Fibroblast of skin of back (primary cell): ENCODE data around the gene ALPL.

Source experiments
- DNase-seq: peaks from one replicate; pipeline ENCODE4 v3.0.0-alpha.2; 2013

ALPL gene

DNA sequence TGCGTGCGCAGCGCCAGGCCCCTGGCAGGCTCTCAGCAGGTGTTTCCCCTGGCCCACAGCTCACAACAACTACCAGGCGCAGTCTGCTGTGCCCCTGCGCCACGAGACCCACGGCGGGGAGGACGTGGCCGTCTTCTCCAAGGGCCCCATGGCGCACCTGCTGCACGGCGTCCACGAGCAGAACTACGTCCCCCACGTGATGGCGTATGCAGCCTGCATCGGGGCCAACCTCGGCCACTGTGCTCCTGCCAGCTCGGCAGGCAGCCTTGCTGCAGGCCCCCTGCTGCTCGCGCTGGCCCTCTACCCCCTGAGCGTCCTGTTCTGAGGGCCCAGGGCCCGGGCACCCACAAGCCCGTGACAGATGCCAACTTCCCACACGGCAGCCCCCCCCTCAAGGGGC is 68.1 kb downstream of the ALPL start:
- no peak for DNase-seq

DNA sequence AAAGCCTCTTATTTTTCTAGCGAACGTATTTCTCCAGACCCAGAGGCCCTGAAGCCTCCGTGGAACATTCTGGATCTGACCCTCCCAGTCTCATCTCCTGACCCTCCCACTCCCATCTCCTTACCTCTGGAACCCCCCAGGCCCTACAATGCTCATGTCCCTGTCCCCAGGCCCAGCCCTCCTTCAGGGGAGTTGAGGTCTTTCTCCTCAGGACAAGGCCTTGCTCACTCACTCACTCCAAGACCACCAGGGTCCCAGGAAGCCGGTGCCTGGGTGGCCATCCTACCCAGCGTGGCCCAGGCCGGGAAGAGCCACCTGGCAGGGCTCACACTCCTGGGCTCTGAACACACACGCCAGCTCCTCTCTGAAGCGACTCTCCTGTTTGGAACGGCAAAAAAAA is 68.7 kb downstream of the ALPL start:
- DNase-seq: no peak

DNA sequence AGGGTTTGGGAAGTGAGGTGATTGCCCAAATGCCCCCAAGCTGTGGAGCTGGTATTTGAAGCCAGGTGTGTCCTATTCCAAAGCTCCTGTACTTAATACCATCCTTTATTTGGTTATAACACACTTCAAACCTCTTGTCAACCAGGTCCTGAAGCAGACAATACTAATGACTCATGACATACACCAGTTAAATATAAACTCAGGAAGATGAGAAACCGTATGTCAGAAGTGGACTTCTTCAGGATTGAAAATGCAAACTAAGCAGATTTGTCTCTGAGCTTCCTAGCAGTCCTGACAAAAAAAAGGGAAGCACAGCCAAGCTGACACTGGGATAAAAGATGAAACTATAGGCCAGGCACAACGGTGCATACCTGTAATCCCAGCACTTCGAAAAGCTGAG is 70.6 kb downstream of the ALPL start:
- DNase-seq: no peak

DNA sequence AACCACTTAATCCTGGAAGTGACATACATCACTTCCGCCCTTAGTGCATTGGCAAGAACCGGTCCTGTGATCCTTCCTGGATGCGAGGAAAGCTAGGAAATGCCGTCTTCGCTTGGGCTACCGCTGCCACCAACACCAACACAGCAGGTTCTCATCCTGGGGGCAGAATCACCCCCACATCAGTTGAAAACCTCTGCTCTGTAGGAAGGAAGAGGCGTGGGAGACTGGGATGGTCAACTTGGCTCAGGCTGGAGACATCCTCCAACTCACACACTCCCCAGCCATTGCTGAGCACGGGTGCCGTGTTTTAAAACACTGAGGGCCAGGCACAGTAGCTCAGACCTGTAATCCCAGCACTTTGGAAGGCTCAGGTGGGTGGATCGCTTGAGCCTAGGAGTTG is 74.9 kb downstream of the ALPL start:
- DNase-seq: no peak

DNA sequence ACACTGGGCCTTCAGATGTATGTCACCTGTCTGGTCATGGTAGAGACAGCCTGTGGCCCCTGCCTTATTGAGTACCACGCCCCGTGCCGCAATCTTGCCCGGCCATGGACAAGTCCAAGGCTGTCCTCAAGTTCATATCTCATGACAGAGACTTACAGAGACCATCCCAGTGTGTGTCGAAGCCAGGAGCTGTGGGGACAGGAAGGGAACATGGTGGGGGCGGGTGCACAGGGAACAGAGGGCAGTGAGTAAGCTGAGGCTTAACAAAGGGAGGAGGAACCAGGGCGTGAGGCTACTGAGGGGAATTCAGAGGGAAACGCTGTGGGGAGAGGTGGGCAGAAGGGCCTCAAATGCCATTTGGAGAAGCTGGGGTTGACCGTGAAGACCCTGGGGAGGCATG is 75.8 kb downstream of the ALPL start:
- DNase-seq: no peak

DNA sequence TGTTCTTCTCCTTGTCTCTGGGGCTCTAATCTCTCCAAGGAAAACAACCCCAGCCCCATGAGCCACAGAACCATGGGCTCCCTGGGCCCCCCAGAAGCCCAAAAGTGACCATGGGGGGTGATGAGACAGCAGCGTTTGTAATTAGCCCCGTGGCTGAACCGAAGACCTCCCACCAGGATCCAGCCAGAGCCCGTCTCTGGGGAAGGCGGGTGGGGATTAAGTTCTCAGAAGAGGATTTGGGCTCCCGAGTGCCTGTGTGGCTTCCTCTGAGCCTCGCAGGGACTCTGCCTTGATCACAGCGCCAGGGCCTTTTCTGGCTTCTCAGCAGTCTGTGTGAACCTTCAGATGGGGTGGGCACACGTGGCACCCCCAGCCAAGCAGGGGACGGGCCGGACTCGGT is 77.0 kb downstream of the ALPL start:
- DNase-seq: peak; percentile 62

DNA sequence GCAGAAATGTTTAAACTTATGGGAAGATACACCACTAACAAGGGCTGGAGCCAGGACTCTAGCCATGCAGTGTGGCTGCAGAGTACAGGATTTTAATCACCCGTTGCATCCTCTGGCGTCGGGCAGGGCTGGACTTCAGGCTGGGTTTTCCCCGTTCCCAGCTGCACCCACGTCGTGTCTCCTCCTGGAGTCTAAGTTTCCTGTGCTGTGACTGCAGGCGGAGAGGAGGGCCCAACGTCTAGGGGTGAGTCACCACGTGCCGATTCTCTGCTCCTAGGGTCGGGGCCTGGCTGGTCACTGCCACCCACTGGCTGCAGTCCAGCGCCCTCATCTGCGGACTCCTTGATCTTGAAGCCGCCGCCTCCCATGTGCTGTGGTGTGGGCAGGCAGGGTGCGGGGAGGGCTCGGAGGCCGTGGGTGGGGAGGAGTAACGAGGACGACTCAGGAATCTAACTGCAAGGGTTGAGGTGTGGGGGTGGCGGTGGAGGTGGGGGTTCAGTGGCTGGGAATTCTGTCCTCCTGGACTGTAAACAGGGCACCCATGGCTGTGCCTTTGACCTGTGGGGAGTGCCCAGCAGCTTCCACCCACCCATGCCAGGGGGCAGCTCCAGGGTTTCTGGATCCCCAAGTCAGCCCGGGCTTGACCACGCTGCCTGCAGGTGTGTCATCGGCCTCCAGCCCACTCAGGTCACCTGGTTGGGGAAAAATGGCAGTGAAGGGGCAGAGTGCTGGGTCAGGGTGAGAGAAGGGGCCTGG is 77.8 kb downstream of the ALPL start:
- DNase-seq: peak; percentile 92

DNA sequence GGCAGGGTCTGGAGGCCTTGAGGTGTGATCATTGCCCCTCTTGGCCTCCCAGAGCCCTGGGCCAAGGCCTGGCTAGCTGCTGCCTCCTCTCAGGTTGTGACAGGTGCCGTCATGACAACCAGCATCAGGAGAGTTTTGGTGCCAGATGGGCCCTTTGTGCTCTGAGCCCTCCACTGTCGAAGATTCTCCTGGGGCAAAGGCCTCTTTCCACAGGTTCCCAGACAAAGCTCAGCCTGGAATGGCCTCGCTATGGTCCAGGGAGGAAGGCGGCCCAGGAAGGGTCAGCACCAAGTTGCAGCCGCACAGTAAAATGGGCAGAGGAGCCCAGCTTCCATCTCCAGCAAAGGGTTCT is 78.4 kb downstream of the ALPL start:
- DNase-seq: no peak

DNA sequence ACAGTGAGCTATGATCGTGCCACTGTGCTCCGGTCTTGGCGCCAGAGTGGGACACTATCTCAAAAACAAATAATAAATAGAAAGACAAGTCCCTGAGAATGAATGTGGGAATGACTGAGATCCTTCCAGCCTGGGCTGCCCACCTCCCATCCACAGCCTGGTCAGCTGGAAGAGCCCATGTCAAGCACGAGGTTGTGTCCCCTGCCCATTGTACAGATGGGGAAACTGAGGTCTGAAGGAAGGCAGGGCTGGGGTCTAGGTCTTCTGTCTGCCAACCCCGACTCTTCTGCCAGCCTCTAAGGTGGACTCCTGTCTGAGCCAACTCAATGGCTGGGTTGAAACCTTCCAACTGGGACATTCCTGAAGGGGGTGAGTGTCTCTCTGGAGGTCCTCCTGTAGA is 80.4 kb downstream of the ALPL start:
- no peak for DNase-seq

DNA sequence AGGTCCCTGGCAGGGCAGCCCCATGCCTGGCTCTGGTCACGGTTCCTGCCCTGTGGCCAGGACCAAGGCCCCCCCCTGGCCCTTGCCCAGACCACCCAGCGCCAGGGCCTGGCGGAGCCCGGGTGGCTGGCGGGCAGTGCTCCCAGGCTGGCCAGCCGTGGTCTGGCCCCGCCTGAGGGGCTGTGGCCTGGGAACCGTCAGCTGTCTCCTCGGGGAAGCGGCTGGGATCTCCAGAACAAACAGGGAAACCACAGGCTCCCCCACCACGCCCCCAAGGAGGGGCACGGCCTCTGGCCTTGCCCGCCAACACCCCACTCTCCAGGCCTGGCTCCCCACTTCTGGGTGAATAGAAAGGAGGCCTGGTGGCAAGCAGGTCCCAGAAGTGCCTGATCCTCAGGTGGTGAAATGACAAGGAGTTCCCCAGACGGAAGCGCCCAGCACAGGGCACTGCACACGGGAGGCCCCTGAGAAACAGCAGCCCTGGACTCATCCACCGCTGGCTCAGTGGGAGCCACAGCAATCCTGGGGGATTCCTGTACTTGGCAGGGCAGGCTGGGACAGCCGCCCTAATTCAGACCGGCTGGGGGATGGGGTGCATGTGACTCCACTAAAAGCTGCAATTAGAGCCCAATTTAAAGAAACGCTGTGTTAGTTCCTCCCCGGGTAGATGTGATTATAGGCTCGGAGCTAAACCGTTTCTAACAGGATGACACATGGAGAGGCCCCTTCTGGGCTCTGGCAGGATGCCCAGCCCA is 81.1 kb downstream of the ALPL start:
- no peak for DNase-seq

DNA sequence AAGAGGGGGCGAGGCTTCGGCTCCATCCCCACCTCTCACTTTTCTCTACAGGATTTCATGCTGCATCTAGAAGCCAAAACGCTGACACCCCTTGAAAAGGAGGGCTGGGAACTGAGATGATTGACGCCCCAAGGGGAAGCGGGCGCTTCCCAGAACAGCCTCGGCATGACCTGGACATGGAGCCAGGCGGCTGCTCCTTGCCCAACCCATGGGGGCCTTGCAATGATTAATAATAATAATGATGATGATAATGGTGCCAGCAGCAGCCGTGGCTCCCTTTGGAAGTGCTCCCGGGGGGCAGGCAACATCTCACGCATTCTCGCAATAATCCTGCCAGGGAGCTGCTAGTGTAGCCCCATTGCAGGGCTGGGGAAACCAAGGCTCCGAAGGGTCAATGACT is 81.7 kb downstream of the ALPL start:
- no peak for DNase-seq

DNA sequence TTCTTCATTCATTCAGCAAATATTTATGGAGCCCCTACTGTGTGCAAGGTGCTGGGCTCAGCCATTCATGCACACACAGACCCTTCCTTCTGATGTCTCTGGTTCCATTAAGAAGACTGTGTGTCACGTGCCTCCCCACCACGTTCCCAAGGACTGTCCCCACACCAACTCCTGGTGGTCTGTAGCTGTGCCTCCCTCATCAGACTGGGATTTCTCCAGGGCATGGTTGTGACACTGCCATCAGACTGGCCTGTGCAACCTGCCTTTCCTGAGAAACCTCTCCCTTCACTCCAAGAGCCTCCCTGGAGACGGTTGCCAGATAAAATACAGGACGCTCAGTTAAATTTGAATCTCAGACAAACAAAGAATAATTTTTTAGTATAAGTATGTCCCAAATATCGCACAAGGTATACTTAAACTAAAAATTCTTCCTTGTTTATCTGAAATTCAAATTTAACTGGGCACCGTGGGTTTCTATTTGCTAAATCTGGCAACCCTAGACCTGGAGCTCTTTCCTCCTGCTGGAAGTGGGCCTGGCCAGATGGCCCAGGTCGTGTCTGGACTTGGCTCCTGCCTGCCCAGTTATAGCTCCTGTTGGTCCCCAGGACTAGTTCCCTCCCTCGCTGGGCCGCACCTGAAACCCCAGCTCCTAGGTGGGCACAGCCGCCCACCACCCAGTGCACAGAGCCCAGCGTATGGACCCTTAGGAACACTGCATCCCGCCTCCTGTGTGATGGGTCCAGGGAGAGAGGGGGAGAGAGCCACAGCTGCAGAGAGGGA is 83.1 kb downstream of the ALPL start:
- DNase-seq: no peak

DNA sequence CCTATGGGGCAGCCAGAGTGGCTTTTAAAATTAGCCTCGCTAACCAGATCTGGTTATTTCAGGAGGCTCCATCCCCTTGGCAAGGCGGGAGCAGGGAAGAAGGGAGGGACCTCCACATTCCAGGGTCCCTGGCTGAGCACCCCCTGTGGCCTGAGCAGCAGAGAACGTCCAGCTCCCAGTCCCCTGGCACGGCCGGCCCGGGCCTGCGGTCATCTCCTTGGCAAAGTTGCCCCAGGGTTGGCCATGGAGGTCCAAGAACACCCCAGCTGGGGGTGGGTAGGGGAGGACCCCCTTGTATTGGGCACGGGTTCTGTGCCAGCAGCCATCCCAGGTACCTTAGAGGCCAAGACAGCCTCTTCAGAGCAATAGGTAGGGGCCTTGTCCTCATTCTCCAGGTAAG is 84.0 kb downstream of the ALPL start:
- DNase-seq: no peak

DNA sequence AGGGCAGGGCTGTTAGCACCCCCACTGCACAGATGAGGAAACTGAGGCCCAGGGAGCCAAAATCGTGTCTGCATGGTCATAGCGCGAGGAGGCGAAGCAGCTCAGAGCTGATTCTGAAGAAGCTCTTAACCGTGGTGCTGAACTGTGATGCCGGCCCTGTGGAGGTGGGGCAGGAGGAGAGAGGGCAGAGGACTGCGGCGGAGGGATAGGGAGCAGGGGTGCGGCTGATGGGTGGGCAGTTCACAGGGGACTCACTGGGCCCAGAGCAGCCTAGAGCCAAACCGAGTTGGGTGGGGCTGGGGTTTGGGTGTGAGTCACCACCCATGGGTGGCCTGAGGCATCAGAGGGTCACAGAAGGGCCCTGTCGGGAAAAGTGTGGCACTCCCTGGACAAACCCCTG is 85.3 kb downstream of the ALPL start:
- DNase-seq: peak; percentile 52

DNA sequence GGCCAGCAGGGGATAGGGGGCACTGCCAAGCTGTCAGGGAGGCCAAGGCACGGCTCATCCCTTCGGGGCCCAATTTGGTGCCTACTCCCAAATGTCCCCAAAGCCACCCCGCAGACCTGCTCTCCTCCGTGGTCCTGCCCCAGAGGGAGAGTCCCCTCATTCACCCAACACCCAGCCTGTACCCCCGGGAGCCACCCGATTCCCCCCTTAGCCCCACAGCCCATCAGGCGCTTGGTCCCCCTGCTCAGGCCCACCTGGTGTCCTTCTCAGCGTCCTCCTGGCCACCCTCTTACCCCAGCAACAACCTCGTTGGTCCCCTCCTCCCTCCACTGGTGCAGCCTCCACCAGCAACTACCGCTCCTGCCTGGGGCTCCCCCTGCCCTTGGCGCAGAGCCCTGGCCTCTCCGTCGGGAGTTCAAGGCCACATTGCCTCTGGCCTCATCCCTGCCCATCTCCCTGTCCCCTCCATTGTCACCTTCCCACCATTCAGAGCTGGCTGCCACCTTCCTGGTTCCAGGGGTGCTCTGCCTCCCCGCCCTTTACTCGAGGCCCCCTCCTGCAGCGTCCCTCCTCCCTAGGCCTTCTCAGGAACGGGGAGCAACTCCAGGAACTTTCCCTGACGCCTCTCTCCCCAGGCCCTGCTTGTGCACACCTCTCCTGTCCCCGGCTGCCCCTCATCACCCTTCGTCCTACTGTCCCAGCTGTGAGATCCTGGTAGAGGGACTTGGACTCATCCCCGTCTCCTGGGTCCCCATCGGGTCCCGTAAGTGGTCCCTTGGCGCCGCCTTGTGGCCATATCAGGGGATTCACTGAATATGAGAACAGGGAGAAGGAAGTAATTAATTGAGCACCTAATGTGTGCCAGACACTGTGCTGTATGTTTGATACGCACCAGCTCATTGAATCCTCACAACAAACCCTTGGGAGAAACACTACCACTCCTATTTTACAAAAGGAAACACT is 86.0 kb downstream of the ALPL start:
- peak; percentile 68 for DNase-seq

DNA sequence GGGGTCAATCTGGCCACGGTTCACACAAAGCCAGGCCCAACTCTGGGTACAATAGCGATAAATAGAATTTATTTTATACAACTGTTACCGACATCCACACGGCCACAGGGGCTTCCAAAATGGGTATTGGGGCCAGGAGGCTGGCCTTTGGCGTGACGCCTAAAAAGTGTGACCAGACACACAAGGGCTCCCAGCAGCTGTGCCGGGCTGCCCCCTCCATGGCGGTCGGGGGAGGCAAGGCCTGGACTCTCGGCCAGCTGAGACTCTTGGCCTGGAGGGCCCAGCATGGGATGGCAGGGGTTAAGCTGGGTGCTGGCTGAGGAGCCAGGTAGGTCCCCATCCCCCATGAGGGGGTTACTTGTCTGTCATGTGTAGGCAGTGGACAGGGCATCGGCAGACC is 87.0 kb downstream of the ALPL start:
- DNase-seq: no peak

DNA sequence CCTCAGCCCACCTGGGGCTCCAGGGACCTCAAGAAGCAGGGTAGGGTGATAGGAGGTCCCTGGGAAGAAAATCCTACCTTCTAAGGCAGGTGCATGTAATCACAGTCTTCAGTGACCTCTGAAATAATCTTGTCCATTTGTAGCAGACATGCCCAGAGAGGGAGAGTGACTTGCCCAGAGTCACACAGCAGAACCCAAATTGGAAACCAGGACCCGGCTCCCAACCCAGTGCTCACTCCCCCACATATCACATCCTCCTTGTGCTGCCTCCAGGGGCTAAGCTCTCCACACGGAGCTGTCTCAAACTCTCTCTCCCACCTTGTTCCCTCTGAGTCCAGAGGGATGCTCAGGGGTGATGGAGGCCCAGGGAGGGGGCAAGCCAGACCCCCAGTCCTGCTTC is 87.4 kb downstream of the ALPL start:
- DNase-seq: no peak

DNA sequence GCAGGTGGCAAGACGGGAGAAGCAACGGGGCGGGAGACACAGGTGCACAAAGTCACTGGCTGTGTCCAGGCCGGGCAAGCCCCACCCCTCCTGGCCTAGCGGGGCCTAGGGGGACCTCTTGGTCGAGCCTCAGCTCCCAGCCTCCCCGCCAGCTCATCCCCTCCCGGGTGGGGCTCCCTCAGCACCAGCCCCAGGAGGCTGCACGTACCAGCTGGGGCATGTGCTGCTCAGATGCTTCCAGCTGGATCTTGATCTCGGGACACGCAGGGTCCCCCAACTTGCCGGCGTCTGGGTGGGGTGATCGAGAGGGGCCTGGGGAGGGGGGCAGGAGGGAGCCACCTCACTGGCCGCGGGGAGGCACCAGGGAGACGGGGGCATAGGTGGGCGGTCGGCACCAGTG is 88.5 kb downstream of the ALPL start:
- no peak for DNase-seq

DNA sequence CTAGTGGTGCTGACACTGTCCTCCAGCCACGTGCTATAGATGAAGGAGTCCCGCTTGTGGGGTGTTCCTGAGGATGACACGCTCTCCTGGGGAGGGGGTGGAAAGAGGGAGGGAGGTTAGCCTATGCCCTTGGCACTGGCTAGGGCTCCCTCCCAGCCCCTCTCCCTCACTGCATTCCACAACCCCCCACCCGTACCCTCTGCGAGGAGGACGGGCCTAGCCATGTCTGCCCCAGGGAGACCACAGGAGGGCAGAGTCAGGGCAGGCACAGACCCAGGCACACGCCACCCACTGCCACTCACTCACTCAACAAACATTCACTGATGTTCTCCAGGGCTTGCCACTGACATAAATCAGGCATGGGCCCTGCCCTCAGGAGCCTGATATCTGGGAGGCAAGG is 89.2 kb downstream of the ALPL start:
- no peak for DNase-seq

DNA sequence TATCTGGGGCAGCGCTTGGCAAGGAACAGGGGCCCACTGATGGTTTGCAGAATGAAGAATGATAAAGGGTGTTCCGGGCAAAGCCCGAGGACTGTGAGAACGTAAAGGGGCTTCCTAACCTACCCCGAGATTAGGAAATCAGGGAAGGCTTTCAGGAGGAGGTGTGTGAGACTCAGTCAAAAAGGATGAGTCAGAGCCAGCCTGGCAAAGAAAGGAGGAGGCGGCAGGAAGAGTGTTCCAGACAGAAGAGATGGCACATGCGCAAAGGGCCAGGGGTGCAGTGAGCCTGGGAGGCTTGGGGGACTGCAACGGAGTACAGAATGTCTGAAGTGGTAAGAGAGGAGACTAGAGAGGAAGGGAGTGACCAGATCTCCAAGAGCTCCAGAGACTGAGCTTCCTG is 89.7 kb downstream of the ALPL start:
- no peak for DNase-seq

DNA sequence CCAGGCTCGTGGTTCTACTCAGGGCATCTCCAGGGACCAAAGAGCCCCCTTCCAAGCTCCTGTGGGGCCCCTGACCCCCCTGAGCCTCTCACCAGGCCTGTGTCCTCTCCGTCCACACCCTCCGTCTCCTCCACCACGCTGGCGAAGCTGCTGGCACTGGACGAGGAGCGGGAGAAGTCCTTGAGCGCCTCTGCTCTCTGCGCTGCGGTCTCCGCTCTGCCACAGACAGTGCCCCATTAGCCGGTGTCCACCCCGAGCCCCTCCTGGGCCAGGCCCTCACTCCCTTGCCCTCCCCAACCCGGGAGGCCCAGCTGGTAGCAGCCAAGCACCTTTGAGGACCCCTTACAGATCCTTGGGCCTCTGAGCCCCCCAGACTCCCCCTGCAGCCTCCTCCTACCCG is 90.2 kb downstream of the ALPL start:
- DNase-seq: no peak

DNA sequence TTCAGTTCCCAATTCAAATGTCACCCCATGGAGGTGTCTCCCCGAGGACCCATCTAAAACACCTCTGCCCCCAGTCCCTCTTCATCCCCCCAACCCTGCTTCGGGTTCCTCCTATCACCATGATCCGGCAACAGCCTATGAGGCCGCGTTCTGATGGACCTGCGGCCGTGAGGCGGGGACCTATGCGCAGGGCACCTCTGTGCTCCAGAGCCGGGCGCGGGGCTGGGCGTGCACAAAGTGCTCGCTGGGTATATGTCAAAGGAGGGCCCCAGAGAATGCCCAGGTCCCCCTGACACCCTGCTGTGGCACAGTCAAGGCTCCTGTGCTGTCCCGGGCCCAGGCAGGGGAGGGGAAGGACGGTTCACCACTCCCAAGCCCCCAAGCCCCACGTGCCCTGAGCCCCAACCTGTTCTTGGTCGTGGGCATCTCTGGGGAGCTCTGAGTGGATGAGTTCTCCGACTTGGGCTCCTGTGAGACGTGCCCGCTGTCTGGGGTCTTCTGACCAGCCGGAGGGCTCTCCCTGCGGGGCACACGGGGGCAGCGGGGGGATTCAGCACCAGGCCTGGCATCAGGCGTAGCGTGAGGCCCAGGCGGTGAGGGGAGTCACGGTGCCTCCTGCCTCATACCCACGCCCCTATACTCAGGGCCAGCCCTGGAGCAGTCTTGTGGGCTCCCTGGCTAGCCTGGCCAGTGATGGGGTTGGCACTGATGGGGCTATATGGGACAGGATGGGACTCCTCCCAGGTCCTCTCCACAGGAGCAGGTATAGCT is 92.2 kb downstream of the ALPL start:
- no peak for DNase-seq
